ENCODE data around the gene MLST8.

DNA sequence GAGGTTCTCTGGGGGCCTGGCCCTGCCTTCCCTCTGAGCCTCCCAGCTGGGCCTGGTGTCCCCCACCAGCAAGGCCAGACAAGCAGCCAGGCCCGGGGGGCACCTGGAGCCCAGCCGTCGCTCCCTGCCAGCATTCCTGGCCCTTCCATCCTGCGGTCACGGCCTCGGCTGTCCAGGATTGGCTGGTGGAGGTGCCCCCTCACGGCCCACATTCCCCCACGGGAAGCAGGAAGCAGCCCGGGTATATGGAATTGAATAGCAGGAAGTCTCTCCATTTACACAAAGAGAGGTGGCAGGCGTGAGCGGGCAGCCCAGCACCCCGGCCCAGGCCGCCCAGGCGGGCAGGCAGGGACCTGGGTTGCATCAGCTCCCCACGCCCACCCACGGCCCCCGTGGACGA, 35.2 kb upstream of the MLST8 start:
- TF ChIP-seq, protein P1, sequence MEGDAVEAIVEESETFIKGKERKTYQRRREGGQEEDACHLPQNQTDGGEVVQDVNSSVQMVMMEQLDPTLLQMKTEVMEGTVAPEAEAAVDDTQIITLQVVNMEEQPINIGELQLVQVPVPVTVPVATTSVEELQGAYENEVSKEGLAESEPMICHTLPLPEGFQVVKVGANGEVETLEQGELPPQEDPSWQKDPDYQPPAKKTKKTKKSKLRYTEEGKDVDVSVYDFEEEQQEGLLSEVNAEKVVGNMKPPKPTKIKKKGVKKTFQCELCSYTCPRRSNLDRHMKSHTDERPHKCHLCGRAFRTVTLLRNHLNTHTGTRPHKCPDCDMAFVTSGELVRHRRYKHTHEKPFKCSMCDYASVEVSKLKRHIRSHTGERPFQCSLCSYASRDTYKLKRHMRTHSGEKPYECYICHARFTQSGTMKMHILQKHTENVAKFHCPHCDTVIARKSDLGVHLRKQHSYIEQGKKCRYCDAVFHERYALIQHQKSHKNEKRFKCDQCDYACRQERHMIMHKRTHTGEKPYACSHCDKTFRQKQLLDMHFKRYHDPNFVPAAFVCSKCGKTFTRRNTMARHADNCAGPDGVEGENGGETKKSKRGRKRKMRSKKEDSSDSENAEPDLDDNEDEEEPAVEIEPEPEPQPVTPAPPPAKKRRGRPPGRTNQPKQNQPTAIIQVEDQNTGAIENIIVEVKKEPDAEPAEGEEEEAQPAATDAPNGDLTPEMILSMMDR (IDR thresholded peaks at IDR 0.05) = no peak
- TF ChIP-seq POLR2AphosphoS5 (IDR thresholded peaks at IDR 0.05; ENCODE audit: insufficient read depth in 1 of 2, low read depth in 1 of 2) = peak; percentile 23 to 33

Data from vagina (tissue), 2 donors.